Nephron progenitor cell (in vitro differentiated cells): ENCODE measurements around the gene KIAA0753.

Experiments used
- DNase-seq: peaks from one replicate; pipeline ENCODE4 v3.0.0; 2021
- H3K27ac Mint-ChIP-seq: 2 replicates; pipeline ENCODE4 v1.8.0; 2021; ENCODE audit warnings: mild to moderate bottlenecking, moderate library complexity, mixed read lengths
- H3K27me3 Mint-ChIP-seq: 2 replicates; pipeline ENCODE4 v1.8.0; 2021; ENCODE audit warnings: mild to moderate bottlenecking, low read depth, mixed read lengths; ENCODE audit not compliant: poor library complexity
- H3K36me3 Mint-ChIP-seq: 2 replicates; pipeline ENCODE4 v1.8.0; 2021; ENCODE audit warnings: low read depth, mixed read lengths
- H3K4me1 Mint-ChIP-seq: 2 replicates; pipeline ENCODE4 v1.8.0; 2021; ENCODE audit warnings: mixed read lengths
- H3K4me3 Mint-ChIP-seq: 2 replicates; pipeline ENCODE4 v1.8.0; 2021; ENCODE audit warnings: mild to moderate bottlenecking, moderate library complexity, mixed read lengths
- H3K9me3 Mint-ChIP-seq: 2 replicates; pipeline ENCODE4 v1.8.0; 2021; ENCODE audit warnings: mild to moderate bottlenecking, moderate library complexity, mixed read lengths
- TF ChIP-seq, protein P1 (sequence below): fragments of 200-600 bp; sonication (generic); IDR thresholded peaks from 2 replicates; pipeline ENCODE4 v1.5.0; 2021; ENCODE audit warnings: antibody characterized with exemption

Gene KIAA0753

DNA sequence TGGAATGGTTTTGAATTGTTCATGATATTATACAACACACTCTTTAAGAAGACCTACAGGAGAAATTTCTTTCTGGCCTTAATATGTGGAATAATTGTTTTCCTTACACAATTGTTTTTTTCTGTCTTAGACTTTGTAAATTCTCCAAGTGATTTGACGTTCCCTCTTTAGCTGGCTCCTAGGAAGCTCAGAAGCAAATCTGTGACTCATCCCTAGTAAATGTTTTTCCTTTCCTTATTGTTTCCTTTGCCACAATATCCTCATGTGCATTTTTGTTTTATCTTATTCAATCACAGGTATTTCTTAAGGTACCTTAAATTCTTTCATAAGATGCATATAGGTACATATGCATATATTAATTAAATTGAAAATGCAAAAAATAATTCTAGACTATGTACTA is 13.5 kb downstream of the KIAA0753 start:
- H3K36me3 Mint-ChIP-seq: peaks cover 61% of the 10 kb centered on the region
- TF ChIP-seq, protein P1, sequence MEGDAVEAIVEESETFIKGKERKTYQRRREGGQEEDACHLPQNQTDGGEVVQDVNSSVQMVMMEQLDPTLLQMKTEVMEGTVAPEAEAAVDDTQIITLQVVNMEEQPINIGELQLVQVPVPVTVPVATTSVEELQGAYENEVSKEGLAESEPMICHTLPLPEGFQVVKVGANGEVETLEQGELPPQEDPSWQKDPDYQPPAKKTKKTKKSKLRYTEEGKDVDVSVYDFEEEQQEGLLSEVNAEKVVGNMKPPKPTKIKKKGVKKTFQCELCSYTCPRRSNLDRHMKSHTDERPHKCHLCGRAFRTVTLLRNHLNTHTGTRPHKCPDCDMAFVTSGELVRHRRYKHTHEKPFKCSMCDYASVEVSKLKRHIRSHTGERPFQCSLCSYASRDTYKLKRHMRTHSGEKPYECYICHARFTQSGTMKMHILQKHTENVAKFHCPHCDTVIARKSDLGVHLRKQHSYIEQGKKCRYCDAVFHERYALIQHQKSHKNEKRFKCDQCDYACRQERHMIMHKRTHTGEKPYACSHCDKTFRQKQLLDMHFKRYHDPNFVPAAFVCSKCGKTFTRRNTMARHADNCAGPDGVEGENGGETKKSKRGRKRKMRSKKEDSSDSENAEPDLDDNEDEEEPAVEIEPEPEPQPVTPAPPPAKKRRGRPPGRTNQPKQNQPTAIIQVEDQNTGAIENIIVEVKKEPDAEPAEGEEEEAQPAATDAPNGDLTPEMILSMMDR: no peak
- no peak for DNase-seq
- H3K27me3 Mint-ChIP-seq: peaks cover 2% of the 10 kb centered on the region
- no peak overlapping the region for H3K27ac Mint-ChIP-seq
- no peaks in the 10 kb centered on the region for H3K9me3 Mint-ChIP-seq
- no peak overlapping the region for H3K4me3 Mint-ChIP-seq
- H3K4me1 Mint-ChIP-seq: no peaks in the 10 kb centered on the region

DNA sequence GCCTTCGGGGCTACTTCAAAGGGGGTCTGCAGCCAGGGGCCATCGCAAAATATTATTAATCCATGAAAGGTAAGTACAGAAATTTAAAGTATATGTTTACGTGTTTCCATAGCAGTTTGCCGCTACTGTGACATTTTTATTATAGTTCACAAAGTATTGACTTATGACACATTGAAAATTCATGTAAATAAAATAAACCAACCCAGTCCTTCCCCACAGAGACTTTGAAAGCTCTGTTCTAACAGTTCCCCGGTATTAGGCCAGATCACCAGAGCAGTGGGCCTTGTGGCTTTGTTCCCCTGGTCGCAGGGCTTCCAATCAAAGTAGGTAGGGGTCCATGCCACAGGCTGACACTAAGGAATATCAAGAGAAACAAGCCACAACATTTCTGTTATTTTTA is 13.9 kb downstream of the KIAA0753 start:
- DNase-seq: no peak
- H3K27ac Mint-ChIP-seq: no peak overlapping the region
- TF ChIP-seq, protein P1: no peak
- H3K4me3 Mint-ChIP-seq: no peak overlapping the region
- H3K36me3 Mint-ChIP-seq: peaks cover 60% of the 10 kb centered on the region
- H3K4me1 Mint-ChIP-seq: no peaks in the 10 kb centered on the region
- H3K27me3 Mint-ChIP-seq: peaks cover 2% of the 10 kb centered on the region
- no peaks in the 10 kb centered on the region for H3K9me3 Mint-ChIP-seq

- Mint-ChIP-seq H3K27me3 (peaks cover 2% of the 10 kb centered on the region), H3K36me3 (peaks cover 60% of the 10 kb centered on the region)
Observed at GRCh38 chr17:6623941-6624340, 16.6 kb downstream of the KIAA0753 start.

DNA sequence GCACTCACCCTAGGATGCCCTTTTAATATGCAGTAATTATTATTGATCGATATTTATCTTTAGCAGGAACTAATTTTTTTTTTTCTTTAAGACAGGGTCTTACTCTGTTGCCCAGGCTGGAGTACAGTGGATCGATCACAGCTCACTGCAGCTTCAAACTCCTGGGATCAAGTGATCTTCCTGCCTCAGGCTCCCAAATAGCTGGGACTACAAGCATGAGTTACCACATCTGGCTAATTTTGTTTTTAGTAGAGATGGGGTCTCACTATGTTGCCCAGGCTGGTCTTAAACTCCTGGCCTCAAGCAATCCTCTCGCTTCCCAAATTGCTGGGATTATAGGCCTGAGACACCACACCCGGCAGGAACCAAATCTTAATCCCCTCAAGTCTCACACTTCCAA is 29.3 kb downstream of the KIAA0753 start:
- TF ChIP-seq, protein P1: no peak
- Mint-ChIP-seq H3K27ac (no peak overlapping the region), H3K36me3 (peaks cover 60% of the 10 kb centered on the region), H3K4me1 (no peaks in the 10 kb centered on the region), H3K4me3 (no peak overlapping the region), H3K9me3 (no peaks in the 10 kb centered on the region), H3K27me3 (peaks cover 4% of the 10 kb centered on the region)
- DNase-seq: no peak

More at GRCh38 chr17:6623941-6624340, 16.6 kb downstream of the KIAA0753 start:
- Mint-ChIP-seq H3K27ac (no peak overlapping the region), H3K4me3 (no peak overlapping the region), H3K4me1 (no peaks in the 10 kb centered on the region), H3K9me3 (no peaks in the 10 kb centered on the region)
- DNase-seq: no peak
- TF ChIP-seq, protein P1: no peak

- Mint-ChIP-seq H3K9me3 (no peaks in the 10 kb centered on the region), H3K27ac (no peak overlapping the region), H3K36me3 (peaks cover 62% of the 10 kb centered on the region), H3K4me1 (no peaks in the 10 kb centered on the region), H3K4me3 (no peak overlapping the region), H3K27me3 (peaks cover 4% of the 10 kb centered on the region)
- no peak for DNase-seq
- TF ChIP-seq, protein P1: no peak
Observed at GRCh38 chr17:6610011-6610410, 30.5 kb downstream of the KIAA0753 start.

- peaks cover 4% of the 10 kb centered on the region for H3K27me3 Mint-ChIP-seq
- no peak for DNase-seq
- no peak overlapping the region for H3K4me3 Mint-ChIP-seq
- TF ChIP-seq, protein P1: no peak
- no peaks in the 10 kb centered on the region for H3K4me1 Mint-ChIP-seq
- H3K27ac Mint-ChIP-seq: no peak overlapping the region
- peaks cover 60% of the 10 kb centered on the region for H3K36me3 Mint-ChIP-seq
- no peaks in the 10 kb centered on the region for H3K9me3 Mint-ChIP-seq
Observed at GRCh38 chr17:6608321-6608720, 32.2 kb downstream of the KIAA0753 start.
